Measurements from ENCODE around the gene BCLAF1. TPM values are rescaled to one million over a fixed set of nuclear protein-coding genes. Genes with fewer than 3 reads are reported as not detected.

The BCLAF1 gene
- total and polyA plus RNA-seq, 2 of the 8 experiments (the other 6 are each of a cell fraction or from before 2014, with no cell fraction given), result 30.5 to 230 TPM

GRCh38 chr6:136309729-136310311, 20.2 kb upstream of the BCLAF1 start:
- Histone ChIP-seq H3K23me2 (ENCODE audit: low read depth, low read length) (no peaks in the 10 kb centered on the region), H3K9me3 (ENCODE audit: insufficient read depth in 2 of 2, low read depth in 1 of 2, low read length in 1 of 2) (no peaks in the 10 kb centered on the region), H3K14ac (ENCODE audit: insufficient read length) (no peak overlapping the region), H3K4me2 (ENCODE audit: insufficient read depth in 1 of 2, low read depth in 2 of 2, low read length in 2 of 2) (no peak overlapping the region), H2BK20ac (ENCODE audit: low read length) (no peak overlapping the region), H2AFZ (ENCODE audit: low read length) (no peak overlapping the region), H3K9ac (replicated peaks in 1 of 4; ENCODE audit: extremely low read depth in 1 of 4, low read depth in 3 of 4, low read length in 3 of 4) (no peak overlapping the region), H2BK5ac (ENCODE audit: low read depth, low read length) (no peak overlapping the region), H2BK120ac (replicated peaks; ENCODE audit: low read depth, low read length) (no peak overlapping the region), H3K56ac (replicated peaks; ENCODE audit: insufficient read length, low read depth, low read length) (no peak overlapping the region), H3K23ac (ENCODE audit: insufficient read length) (no peak overlapping the region), H2BK12ac (ENCODE audit: low read depth, low read length) (no peak overlapping the region), H3K27me3 (replicated peaks in 1 of 4; ENCODE audit: control insufficient read depth in 3 of 4, extremely low read depth in 1 of 4, insufficient read depth in 3 of 4, low read length in 3 of 4) (no peaks in the 10 kb centered on the region), H3K4ac (replicated peaks; ENCODE audit: insufficient read length, low read depth, low read length) (no peak overlapping the region), H2BK15ac (ENCODE audit: low read length) (no peak overlapping the region), H3K18ac (ENCODE audit: extremely low read depth, low read length) (no peak overlapping the region), H3K79me1 (ENCODE audit: low read depth, low read length) (no peaks in the 10 kb centered on the region), H3K79me2 (ENCODE audit: control insufficient read depth in 1 of 2, insufficient read depth in 2 of 2, low read length in 2 of 2) (no peaks in the 10 kb centered on the region), H4K91ac (replicated peaks; ENCODE audit: insufficient read length, low read length) (no peak overlapping the region), H3K4me3 (ENCODE audit: extremely low read depth in 1 of 4, insufficient read depth in 2 of 4, low read depth in 3 of 4, low read length in 4 of 4) (no peak overlapping the region), H4K5ac (ENCODE audit: insufficient read length, low read depth, low read length) (no peak overlapping the region), H3K4me1 (replicated peaks in 1 of 4; ENCODE audit: control insufficient read depth in 3 of 4, insufficient read depth in 4 of 4, low read length in 3 of 4) (no peaks in the 10 kb centered on the region), H4K20me1 (replicated peaks in 1 of 2; ENCODE audit: control insufficient read depth in 1 of 2, insufficient read depth in 2 of 2, low read length in 2 of 2) (no peaks in the 10 kb centered on the region), H2AK5ac (ENCODE audit: low read depth, low read length) (no peak overlapping the region), H4K8ac (ENCODE audit: extremely low read depth, insufficient read depth, low read length) (no peak overlapping the region; the same call in 1 of the 2 replicates), H3K27ac (ENCODE audit: low read depth, low read length) (no peak overlapping the region), H3K36me3 (ENCODE audit: control insufficient read depth in 2 of 4, insufficient read depth in 4 of 4, low read length in 3 of 4) (no peaks in the 10 kb centered on the region)
- FAIRE-seq (no peak), DNase-seq (ENCODE audit: low read depth in 1 of 2, low spot score in 2 of 2) (no peak)
- ChIA-PET POLR2A (ENCODE audit: partially characterized antibody) (no interaction called here), CTCF (ENCODE audit: partially characterized antibody) (interaction anchor here (0.7 to 4.3 kb wide), 2 partner anchors 8 to 1368 kb away, joined by 3 to 23 read pairs; no protein-coding TSS in a partner anchor)
- no peak for TF ChIP-seq SAP30 (IDR thresholded peaks at IDR 0.05; ENCODE audit: insufficient read depth, insufficient replicate concordance, low read length)
- no peak for TF ChIP-seq NRF1 (IDR thresholded peaks at IDR 0.05; ENCODE audit: low read depth, low read length)
- TF ChIP-seq, protein P1, sequence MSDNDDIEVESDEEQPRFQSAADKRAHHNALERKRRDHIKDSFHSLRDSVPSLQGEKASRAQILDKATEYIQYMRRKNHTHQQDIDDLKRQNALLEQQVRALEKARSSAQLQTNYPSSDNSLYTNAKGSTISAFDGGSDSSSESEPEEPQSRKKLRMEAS (IDR thresholded peaks at IDR 0.05), result no peak
- 94% methylated on average over 1 of the region's 1 CpG; no CpG with 5 or more reads in 1 of the 2 experiments for WGBS, 2 experiments (ENCODE audit: extremely low coverage in 1 of 2, insufficient coverage in 1 of 2, insufficient read length in 1 of 2, insufficient replicate concordance in 2 of 2, low coverage in 1 of 2, low lambda C conversion rate in 2 of 2, missing lambda C conversion rate in 1 of 2)

Measured in H1 (cell line).